ENCODE measurements around the gene EEPD1. TPM values are rescaled to one million over a fixed set of nuclear protein-coding genes. Genes with fewer than 3 reads are reported as not detected.

EEPD1 gene
- total RNA-seq, 2 experiments from 2014 or later, result 0.40 to 0.48 TPM

DNA sequence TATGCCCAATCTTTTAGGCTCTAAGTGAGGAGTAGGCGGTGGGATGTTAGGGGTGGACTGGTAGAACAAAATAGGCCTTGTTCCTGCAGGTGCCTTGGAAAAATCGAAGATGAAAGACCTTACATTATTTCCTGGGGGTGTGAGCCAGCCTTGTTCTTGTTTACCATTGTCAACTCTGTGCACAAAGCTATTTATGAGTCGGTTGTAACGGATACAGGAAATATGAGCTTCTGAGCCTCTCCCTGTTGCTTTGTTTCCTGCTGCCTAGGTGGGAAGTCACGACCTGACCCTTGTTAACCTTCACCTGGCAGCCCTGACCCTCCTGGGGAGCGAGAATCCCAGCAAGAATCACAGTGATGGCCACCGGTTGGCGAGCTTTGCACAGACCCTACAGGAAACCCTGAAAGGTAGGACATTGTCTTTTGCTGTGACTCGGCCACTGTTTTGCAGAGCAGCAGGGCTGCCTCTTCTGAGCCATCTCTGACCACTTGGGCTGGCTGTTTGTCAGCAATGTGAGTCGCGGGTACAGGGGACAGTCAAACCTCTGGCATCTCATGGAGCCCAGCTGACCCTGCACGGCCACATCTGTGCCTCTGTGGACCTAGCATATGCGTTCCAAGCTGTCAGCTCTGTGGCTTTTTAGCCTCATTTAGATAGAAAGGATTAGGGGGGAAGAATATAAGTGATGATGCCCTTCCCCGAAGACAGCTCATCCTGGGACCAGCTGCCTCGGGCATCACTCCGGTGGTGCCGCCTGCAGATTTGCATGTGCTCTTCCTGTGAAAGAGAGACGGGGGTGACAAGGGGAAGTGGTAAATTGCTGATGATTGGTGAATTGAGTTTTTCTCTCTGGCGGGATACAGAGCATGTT, 134.6 kb downstream of the EEPD1 start:
- POLR2A ChIA-PET, result no interaction called here

DNA sequence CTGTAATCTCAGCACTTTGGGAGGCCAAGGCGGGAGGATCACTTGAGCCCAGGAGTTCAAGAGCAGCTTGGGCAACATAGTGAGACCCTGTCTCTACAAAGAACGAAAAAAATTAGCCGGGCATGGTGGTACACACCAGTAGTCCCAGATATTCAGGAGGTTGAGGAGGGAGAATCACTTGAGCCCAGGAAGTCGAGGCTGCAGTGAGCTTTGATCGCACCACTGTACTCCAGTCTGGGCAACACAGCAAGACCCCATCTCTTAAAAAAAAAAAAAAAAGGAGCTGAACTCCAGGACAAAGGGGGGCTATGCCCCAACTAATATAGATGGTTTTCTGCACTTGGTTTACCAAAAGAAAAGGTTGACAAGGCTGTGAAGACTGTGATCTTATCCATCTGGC, 135.4 kb downstream of the EEPD1 start:
- POLR2A ChIA-PET, result no interaction called here
- CTCF ChIA-PET, result interaction anchor here (0.7 kb wide), 1 partner anchor 42 kb away, joined by 3 read pairs; no protein-coding TSS in a partner anchor

More for the DNA sequence above, 134.6 kb downstream of the EEPD1 start:
- CTCF ChIA-PET, result interaction anchor here (0.7 to 2.4 kb wide), 6 partner anchors 12 to 302 kb away, joined by 3 to 8 read pairs (median 3); no protein-coding TSS in a partner anchor

GRCh38 chr7:36289833-36290661, 137.0 kb downstream of the EEPD1 start:
- POLR2A ChIA-PET, result no interaction called here
- CTCF ChIA-PET, result interaction anchor here (1.0 to 3.4 kb wide), 4 partner anchors 269 to 374 kb away, joined by 3 to 40 read pairs (median 3); no protein-coding TSS in a partner anchor

GRCh38 chr7:36291387-36292316, 138.6 kb downstream of the EEPD1 start:
- POLR2A ChIA-PET, result no interaction called here
- CTCF ChIA-PET, result interaction anchor here (0.9 to 3.4 kb wide), 4 partner anchors 251 to 375 kb away, joined by 3 to 40 read pairs (median 4); no protein-coding TSS in a partner anchor

- POLR2A ChIA-PET, result no interaction called here
- CTCF ChIA-PET, result no interaction called here
These were observed 142.0 kb downstream of the EEPD1 start for GRCh38 chr7:36295090-36295489.

- POLR2A ChIA-PET, result no interaction called here
- CTCF ChIA-PET, result no interaction called here
These were observed 143.2 kb downstream of the EEPD1 start for GRCh38 chr7:36296284-36296683.

- CTCF ChIA-PET, result interaction anchor here (1.4 kb wide), 1 partner anchor 22 kb away, joined by 5 read pairs; no protein-coding TSS in a partner anchor
- POLR2A ChIA-PET, result no interaction called here
These were observed 144.4 kb downstream of the EEPD1 start for GRCh38 chr7:36297364-36298009.

- CTCF ChIA-PET, result interaction anchor here (1.4 kb wide), 2 partner anchors 13 to 21 kb away, joined by 3 to 5 read pairs; no protein-coding TSS in a partner anchor
- POLR2A ChIA-PET, result no interaction called here
These were observed 145.1 kb downstream of the EEPD1 start for GRCh38 chr7:36298106-36298505.

DNA sequence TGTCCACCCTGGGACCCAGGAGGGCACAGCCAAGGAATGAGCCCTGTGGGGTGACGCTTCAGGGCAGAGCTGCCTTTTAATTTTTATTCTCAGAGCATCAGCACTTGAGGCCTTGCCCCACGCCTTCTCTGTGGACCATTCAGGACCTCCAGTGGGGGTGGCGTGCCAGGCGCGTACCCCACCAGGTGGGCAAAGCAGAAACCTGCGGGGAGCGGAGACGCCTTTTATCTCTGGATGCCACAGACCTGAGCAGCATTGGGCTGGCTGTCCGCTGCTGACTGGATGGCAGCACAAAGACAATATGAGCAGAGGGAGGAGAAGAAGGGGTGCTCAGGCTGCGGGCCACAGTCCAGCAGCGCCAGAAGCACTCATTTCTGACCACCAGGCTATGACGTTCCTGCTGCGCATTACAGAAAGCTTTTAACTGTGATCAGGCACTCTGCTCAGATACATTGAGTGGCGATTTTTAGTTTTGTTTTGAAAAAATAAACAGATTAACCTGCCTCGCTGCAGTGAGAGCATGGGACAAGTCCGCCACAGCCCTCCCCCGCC, 146.2 kb downstream of the EEPD1 start:
- POLR2A ChIA-PET, result no interaction called here
- CTCF ChIA-PET, result interaction anchor here (1.4 kb wide), 1 partner anchor 12 kb away, joined by 3 read pairs; no protein-coding TSS in a partner anchor

DNA sequence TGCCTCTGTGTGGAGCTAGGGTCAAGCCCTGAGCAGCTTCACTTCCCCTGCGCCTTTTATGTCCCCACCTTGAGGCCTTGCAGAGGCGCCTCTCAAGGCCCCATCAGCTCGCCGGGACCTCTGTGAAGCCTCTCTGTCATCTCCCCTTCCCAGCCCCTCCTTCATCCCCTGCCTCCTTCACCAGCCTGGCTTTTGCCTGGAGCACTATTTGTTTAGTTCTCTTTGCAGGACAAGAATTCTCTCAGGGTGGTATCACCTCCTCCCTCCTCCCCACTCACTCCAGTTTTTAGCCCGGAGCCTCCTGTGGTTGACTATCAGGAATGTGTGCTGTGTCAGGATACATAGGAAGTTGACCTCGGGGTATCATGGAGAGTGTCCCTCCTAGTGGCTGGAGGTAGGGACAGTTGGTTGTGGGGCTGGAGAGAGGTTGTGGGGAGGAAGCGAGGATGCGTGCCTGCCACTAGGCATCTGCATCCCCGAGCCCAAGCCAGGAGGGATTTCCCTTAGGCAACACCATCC, 146.8 kb downstream of the EEPD1 start:
- POLR2A ChIA-PET, result no interaction called here
- CTCF ChIA-PET, result interaction anchor here (1.8 kb wide), 1 partner anchor 20 kb away, joined by 5 read pairs; no protein-coding TSS in a partner anchor

- CTCF ChIA-PET, result interaction anchor here (1.8 kb wide), 1 partner anchor 19 kb away, joined by 5 read pairs; no protein-coding TSS in a partner anchor
- POLR2A ChIA-PET, result no interaction called here
These were observed 147.8 kb downstream of the EEPD1 start for GRCh38 chr7:36300696-36301350.

DNA sequence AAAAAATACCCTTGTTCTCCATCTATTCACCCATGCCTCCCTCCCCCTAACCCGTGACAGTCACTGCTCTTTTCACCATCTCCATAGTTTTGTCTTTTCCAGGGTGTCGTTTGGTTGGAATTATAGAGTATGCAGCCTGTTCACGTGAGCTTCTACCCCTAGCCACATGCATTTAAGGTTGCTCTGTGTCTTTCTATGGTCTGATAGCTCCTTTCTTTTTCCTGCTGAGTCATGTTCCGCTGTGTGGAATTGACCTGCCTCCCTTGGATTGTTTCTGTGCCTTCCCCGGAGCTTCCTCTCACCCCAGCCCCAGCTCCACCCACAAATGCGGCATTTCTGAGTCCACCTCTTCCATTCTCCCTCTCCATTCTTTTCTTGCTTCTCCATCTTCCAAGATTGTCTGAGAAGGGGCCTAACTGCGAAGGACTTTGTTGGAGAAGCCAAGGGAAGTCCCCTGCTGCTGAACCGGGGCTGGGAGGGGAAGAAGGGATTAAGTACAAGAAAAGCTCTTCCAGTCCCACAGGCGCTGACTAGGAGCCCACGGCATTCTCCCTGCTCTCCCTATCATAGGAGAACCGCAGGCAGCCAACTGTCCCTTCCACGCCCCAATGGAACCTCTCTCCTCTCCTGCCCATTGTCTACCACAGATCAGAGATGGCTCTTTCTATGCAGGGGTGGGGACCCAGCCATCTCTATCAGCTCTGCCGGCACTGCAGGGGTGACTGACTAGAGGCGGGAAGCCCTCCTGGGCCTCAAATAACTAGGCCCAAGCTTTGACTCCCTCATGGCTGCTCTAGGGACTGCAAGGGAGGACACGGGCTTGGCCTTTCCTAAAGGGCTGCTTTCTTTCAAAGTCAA, 149.1 kb downstream of the EEPD1 start:
- POLR2A ChIA-PET, result no interaction called here
- CTCF ChIA-PET, result no interaction called here

GRCh38 chr7:36303202-36304098, 150.4 kb downstream of the EEPD1 start:
- ChIA-PET POLR2A (no interaction called here), CTCF (no interaction called here)

- ChIA-PET POLR2A (no interaction called here), CTCF (interaction anchor here (1.2 kb wide), 1 partner anchor 15 kb away, joined by 5 read pairs; no protein-coding TSS in a partner anchor)
These were observed 151.0 kb downstream of the EEPD1 start for GRCh38 chr7:36304099-36304425.

DNA sequence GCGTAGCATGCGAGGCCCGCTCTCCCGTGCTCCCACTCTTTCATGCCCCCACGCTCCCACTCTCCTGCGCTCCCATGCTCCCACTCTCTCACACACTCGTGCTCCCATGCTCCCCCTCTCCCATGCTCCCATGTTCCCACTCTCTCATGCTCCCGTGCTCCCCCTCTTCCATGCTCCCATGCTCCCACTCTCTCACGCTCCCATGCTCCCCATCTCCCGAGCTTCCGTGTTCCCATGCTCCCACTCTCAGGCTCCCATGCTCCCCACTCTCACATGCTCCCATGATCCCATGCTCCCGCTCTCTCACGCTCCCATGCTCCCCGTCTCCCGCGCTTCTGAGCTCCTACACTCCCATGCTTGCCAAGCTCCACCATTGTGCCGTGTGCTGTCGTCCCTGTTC, 152.2 kb downstream of the EEPD1 start:
- ChIA-PET POLR2A (no interaction called here), CTCF (interaction anchor here (1.2 kb wide), 1 partner anchor 14 kb away, joined by 5 read pairs; no protein-coding TSS in a partner anchor)

DNA sequence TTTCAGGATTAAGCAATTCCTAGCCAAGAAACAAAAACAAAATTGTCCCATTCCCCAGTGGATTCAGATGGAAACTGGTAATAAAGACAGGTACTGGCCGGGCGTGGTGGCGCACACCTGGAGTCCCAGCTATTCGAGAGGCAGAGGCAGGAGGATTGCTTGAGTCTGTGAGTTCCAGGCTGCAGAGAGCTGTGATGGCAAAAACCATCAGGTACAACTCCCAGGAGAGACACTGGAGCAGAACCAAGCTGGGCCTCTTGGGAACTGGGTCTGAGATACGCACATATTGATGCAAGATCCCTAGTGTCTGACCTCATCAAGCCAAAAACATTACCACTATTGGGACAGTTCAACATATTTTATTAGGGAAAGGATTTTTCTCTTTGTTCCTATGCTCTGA, 152.6 kb downstream of the EEPD1 start:
- ChIA-PET POLR2A (no interaction called here), CTCF (no interaction called here)

Measured in activated CD8-positive, alpha-beta memory T cell treated with anti-CD3 and anti-CD28 coated beads for 36 hours (primary cell).